A673 (cell line): ENCODE results near the gene NSG2. TPM values are rescaled to one million over a fixed set of nuclear protein-coding genes. Genes with fewer than 3 reads are reported as not detected.

Experiments
- BruUV-seq: library from RNA; stranded (reverse); fragments of 400-500 nt; replicated peaks from 2 replicates; lab custom pipeline; 2021; lab: Mats Ljungman, UMichigan
- CTCF ChIA-PET: fragments of 300-600 bp; sonication (Branson Sonifier 250); formaldehyde crosslinking; loops from one replicate; lab custom pipeline; 2022; ENCODE audit warnings: antibody characterized with exemption; lab: Charles Lee
- POLR2A ChIA-PET: fragments of 300-600 bp; sonication (Branson Sonifier 250); formaldehyde crosslinking; loops from one replicate; lab custom pipeline; 2022; ENCODE audit warnings: antibody characterized with exemption; ENCODE audit not compliant: low non-redundant PET; lab: Charles Lee
- DNase-seq: peaks from one replicate; pipeline ENCODE4 v3.0.0-alpha.2; 2015; ENCODE audit warnings: low spot score
- H3K27ac ChIP-seq: fragments of 200-600 bp; sonication (generic); 2 replicates; pipeline ENCODE4 v1.5.1; 2016; ENCODE audit warnings: mixed run types, low read depth, mild to moderate bottlenecking, mixed read lengths, antibody characterized with exemption, low read length; ENCODE audit not compliant: poor library complexity, severe bottlenecking
- H3K27me3 ChIP-seq: fragments of 200-600 bp; sonication (generic); replicated peaks from 2 replicates; pipeline ENCODE4 v1.6.1; 2017; ENCODE audit warnings: mixed run types, low read depth, mild to moderate bottlenecking, mixed read lengths, antibody characterized with exemption, low read length; ENCODE audit not compliant: insufficient read depth, poor library complexity
- H3K36me3 ChIP-seq: fragments of 200-600 bp; sonication (generic); 2 replicates; pipeline ENCODE4 v1.6.1; 2016; ENCODE audit warnings: mixed run types, mild to moderate bottlenecking, mixed read lengths, antibody characterized with exemption, low read length; ENCODE audit not compliant: insufficient read depth, poor library complexity, severe bottlenecking
- H3K4me1 ChIP-seq: fragments of 200-600 bp; sonication (generic); 2 replicates; pipeline ENCODE4 v1.6.1; 2017; ENCODE audit warnings: mixed run types, mild to moderate bottlenecking, mixed read lengths, antibody characterized with exemption, low read length; ENCODE audit not compliant: insufficient read depth, poor library complexity, severe bottlenecking
- H3K4me3 ChIP-seq: fragments of 200-600 bp; sonication (generic); 2 replicates; pipeline ENCODE4 v1.5.1; 2016; ENCODE audit warnings: low read depth, mixed run types, mild to moderate bottlenecking, mixed read lengths, low read length; ENCODE audit not compliant: poor library complexity, severe bottlenecking
- H3K9me3 ChIP-seq: fragments of 200-600 bp; sonication (generic); 2 replicates; pipeline ENCODE4 v1.6.1; 2016; ENCODE audit warnings: mixed run types, low read depth, mild to moderate bottlenecking, mixed read lengths, antibody characterized with exemption, low read length; ENCODE audit not compliant: poor library complexity, severe bottlenecking
- EZH2 ChIP-seq: fragments of 200-600 bp; sonication (generic); IDR thresholded peaks from 2 replicates; pipeline ENCODE4 v1.6.1; 2017; ENCODE audit warnings: borderline replicate concordance, low read depth, mild to moderate bottlenecking, mixed read lengths, antibody characterized with exemption, low read length; ENCODE audit not compliant: poor library complexity, severe bottlenecking
- intact Hi-C: fragments of 100-400 bp; cut with micrococcal nuclease; formaldehyde crosslinking; loops from one replicate; pipeline ENCODE4 v1.10.0; 2022; ENCODE audit not compliant: unreplicated experiment
- total RNA-seq: library from RNA; stranded (reverse); gene quantifications from 2 replicates; pipeline ENCODE4 v1.2.3, GENCODE V29; 2021
- TF ChIP-seq, protein P1 (sequence below): fragments of 300-800, 200-600 bp; sonication (generic); conservative IDR thresholded peaks from 2 replicates; pipeline ENCODE4 v1.5.1; 2017; ENCODE audit warnings: low read depth, mild to moderate bottlenecking, antibody characterized with exemption, low read length, moderate library complexity, mixed read lengths

Gene NSG2
- total RNA-seq, 1 experiment from 2014 or later: 0.60 TPM

DNA sequence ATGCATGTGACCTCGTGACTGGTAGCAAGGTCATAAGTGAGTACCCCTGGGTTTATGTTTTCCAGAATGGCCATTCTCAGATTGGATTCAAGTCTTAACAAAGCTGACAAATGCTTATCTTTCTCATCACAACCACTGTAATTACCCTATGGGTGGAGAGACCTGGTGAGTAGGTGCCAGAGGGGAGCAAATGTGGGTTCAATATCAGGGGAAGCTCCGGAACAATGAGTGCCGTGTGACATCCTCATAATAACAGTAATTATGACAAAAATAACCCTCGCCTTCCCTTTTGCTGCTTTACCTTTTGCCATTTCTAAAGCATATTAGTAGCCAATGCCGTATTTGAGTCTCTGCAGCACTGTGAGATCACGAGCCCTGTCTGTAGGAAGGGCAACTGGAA is 95.9 kb downstream of the NSG2 start:
- BruUV-seq: no TSS peak
- Histone ChIP-seq H3K4me1 (no peaks in the 10 kb centered on the region), H3K36me3 (no peaks in the 10 kb centered on the region), H3K27ac (no peak overlapping the region), H3K9me3 (no peaks in the 10 kb centered on the region), H3K4me3 (no peak overlapping the region), H3K27me3 (no peaks in the 10 kb centered on the region)
- CTCF ChIA-PET: no interaction called here
- POLR2A ChIA-PET: no interaction called here
- intact Hi-C loops: no loop called here
- no peak for DNase-seq
- TF ChIP-seq, protein P1, sequence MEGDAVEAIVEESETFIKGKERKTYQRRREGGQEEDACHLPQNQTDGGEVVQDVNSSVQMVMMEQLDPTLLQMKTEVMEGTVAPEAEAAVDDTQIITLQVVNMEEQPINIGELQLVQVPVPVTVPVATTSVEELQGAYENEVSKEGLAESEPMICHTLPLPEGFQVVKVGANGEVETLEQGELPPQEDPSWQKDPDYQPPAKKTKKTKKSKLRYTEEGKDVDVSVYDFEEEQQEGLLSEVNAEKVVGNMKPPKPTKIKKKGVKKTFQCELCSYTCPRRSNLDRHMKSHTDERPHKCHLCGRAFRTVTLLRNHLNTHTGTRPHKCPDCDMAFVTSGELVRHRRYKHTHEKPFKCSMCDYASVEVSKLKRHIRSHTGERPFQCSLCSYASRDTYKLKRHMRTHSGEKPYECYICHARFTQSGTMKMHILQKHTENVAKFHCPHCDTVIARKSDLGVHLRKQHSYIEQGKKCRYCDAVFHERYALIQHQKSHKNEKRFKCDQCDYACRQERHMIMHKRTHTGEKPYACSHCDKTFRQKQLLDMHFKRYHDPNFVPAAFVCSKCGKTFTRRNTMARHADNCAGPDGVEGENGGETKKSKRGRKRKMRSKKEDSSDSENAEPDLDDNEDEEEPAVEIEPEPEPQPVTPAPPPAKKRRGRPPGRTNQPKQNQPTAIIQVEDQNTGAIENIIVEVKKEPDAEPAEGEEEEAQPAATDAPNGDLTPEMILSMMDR: no peak
- no peak for TF ChIP-seq EZH2

DNA sequence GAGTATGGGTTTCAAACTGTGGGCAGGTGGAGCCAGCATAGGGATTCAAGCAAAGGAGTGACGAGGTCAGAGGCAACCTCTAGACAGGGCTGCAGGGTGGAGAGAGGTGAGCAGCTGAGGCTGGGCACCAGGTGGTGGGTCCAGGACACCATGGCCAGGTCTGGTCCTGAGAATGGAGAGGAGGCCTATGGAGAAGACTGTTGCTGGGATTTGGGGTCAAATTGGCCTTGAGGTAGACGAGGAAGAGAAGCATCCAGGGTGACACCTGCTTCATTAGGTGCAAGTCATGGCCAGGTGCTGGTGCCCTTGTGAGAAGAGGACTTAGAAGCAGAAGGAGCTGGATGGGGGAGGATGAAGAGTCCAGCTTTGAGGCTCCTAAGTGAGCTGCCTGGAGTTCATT is 99.6 kb downstream of the NSG2 start:
- H3K4me1 ChIP-seq: no peaks in the 10 kb centered on the region
- CTCF ChIA-PET: no interaction called here
- H3K9me3 ChIP-seq: no peaks in the 10 kb centered on the region
- H3K36me3 ChIP-seq: no peaks in the 10 kb centered on the region
- no peak for TF ChIP-seq EZH2
- TF ChIP-seq, protein P1: no peak
- no peak overlapping the region for H3K27ac ChIP-seq
- POLR2A ChIA-PET: no interaction called here
- no peaks in the 10 kb centered on the region for H3K27me3 ChIP-seq
- H3K4me3 ChIP-seq: no peak overlapping the region
- no peak for DNase-seq
- intact Hi-C loops: no loop called here
- BruUV-seq: no TSS peak

DNA sequence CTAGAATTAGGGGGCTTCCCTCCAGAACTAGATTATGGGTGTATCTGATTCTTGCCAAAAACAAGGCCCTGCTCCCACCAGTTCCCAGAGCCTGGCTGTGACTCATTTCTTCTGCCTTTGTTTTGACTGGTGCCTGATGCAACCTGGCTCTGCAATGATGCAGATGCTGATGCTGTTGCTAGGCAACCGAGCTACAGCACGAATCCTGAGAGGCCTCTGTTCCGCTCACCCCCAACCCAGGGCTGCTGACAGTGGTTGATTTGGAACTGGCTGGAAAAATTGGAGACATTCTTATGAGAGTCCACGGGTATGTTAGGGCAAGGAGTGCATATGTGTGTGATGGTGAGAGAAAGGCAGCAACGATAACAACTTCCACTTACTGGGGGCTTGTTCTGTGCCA is 100.3 kb downstream of the NSG2 start:
- Histone ChIP-seq H3K4me1 (no peaks in the 10 kb centered on the region), H3K36me3 (no peaks in the 10 kb centered on the region), H3K4me3 (no peak overlapping the region), H3K27me3 (no peaks in the 10 kb centered on the region), H3K27ac (no peak overlapping the region), H3K9me3 (no peaks in the 10 kb centered on the region)
- no peak for DNase-seq
- no TSS peak for BruUV-seq
- no peak for TF ChIP-seq EZH2
- TF ChIP-seq, protein P1: no peak
- CTCF ChIA-PET: no interaction called here
- intact Hi-C loops: no loop called here
- POLR2A ChIA-PET: no interaction called here
